ENCODE measurements around the gene TOR1A. TPM values are rescaled to one million over a fixed set of nuclear protein-coding genes. Genes with fewer than 3 reads are reported as not detected.

Gene TOR1A
- total RNA-seq: 10 to 100 TPM; 26.3 to 44.7 (median 37.7) TPM

GRCh38 chr9:129823935-129824601 lies at the start of gene TOR1A:
TSS of gene TOR1A (minus strand) at chr9:129824136. CDS start at chr9:129824085, 51 bp downstream.
- peak within 1 kb of the TSS; percentile 82 for H3K4me3 ChIP-seq (ENCODE audit: low read depth, poor library complexity, severe bottlenecking)
- peak; percentile 96 to 99 for DNase-seq (ENCODE audit: low spot score in 2 of 2)
- intact Hi-C loops (cut with DNase I; ENCODE audit: low total_unique reads): no loop called here
- WGBS, 2 donors: 5% methylated on average over 36 to 44 of the region's 47 CpGs
- no peak for TF ChIP-seq POLR2A (IDR thresholded peaks at IDR 0.05)
- no peak for TF ChIP-seq CTCF (IDR thresholded peaks at IDR 0.05)

GRCh38 chr9:129871046-129871445 lies 47.1 kb upstream of the TOR1A start:
- no peak for DNase-seq (ENCODE audit: low spot score in 2 of 2)
- intact Hi-C loops (cut with DNase I; ENCODE audit: low total_unique reads): no loop called here
- 92 to 93% methylated on average over 11 of the region's 11 CpGs for WGBS, 2 donors

GRCh38 chr9:129869585-129870501 lies 45.9 kb upstream of the TOR1A start:
- no peak overlapping the region for H3K4me3 ChIP-seq (ENCODE audit: low read depth, poor library complexity, severe bottlenecking)
- DNase-seq (ENCODE audit: low spot score in 2 of 2): no peak
- WGBS, 2 donors: 93% methylated on average over 19 to 24 of the region's 24 CpGs
- intact Hi-C loops (cut with DNase I; ENCODE audit: low total_unique reads): no loop called here
- no peak for TF ChIP-seq POLR2A (IDR thresholded peaks at IDR 0.05)
- no peak for TF ChIP-seq CTCF (IDR thresholded peaks at IDR 0.05)

More at GRCh38 chr9:129871046-129871445, 47.1 kb upstream of the TOR1A start:
- TF ChIP-seq POLR2A (IDR thresholded peaks at IDR 0.05) (no peak), CTCF (IDR thresholded peaks at IDR 0.05) (no peak)
- no peak overlapping the region for H3K4me3 ChIP-seq (ENCODE audit: low read depth, poor library complexity, severe bottlenecking)

GRCh38 chr9:129868872-129869486 lies 45.0 kb upstream of the TOR1A start:
- DNase-seq (ENCODE audit: low spot score in 2 of 2): no peak
- intact Hi-C loops (cut with DNase I; ENCODE audit: low total_unique reads): no loop called here
- 81 to 85% methylated on average over 25 to 26 of the region's 28 CpGs for WGBS, 2 donors
- TF ChIP-seq CTCF (IDR thresholded peaks at IDR 0.05): no peak
- no peak for TF ChIP-seq POLR2A (IDR thresholded peaks at IDR 0.05)
- no peak overlapping the region for H3K4me3 ChIP-seq (ENCODE audit: low read depth, poor library complexity, severe bottlenecking)

- no peak overlapping the region for H3K4me3 ChIP-seq (ENCODE audit: low read depth, poor library complexity, severe bottlenecking)
- WGBS, 2 donors: 87 to 92% methylated on average over 37 to 38 of the region's 48 CpGs
- intact Hi-C loops (cut with DNase I; ENCODE audit: low total_unique reads): no loop called here
- no peak for TF ChIP-seq POLR2A (IDR thresholded peaks at IDR 0.05)
- TF ChIP-seq CTCF (IDR thresholded peaks at IDR 0.05): no peak
- no peak for DNase-seq (ENCODE audit: low spot score in 2 of 2)
Observed at GRCh38 chr9:129868023-129868871, 44.3 kb upstream of the TOR1A start.

Measured in lower leg skin (tissue), 4 donors.